Adipose tissue (tissue), 3 donors: ENCODE measurements around the gene LMO7. TPM values are rescaled to one million over a fixed set of nuclear protein-coding genes. Genes with fewer than 3 reads are reported as not detected.
"Not testable (repeated sequence)": the region's sequence is repeated elsewhere in the genome, so short reads cannot be mapped to it uniquely, and the experiment has no call there.

Experiments
- H3K27ac ChIP-seq: one replicate; pipeline ENCODE4 v1.5.1; 2013; ENCODE audit warnings: low read depth, low read length
- WGBS, 3 donors: extraction: QIAGEN DNeasy Blood & Tissue Kit; methylation state at CpG; one replicate each; pipeline ENCODE4 v1.1.7; 2013; 5-methylcytosine and 5-hydroxymethylcytosine counted together
- polyA plus RNA-seq, 3 donors: library from polyadenylated mRNA; stranded (reverse); fragments of 200-250 nt; gene quantifications; one replicate each; pipeline ENCODE4 v1.2.3, GENCODE V29; 2013
- donor health status: healthy with polysubstance abuse.
- donor health status: Bipolar disorder and iron deficiency.
- donor health status: healthy.

Gene LMO7
- polyA plus RNA-seq, 3 donors, result 2.4 to 10.4 (median 5.0) TPM

DNA sequence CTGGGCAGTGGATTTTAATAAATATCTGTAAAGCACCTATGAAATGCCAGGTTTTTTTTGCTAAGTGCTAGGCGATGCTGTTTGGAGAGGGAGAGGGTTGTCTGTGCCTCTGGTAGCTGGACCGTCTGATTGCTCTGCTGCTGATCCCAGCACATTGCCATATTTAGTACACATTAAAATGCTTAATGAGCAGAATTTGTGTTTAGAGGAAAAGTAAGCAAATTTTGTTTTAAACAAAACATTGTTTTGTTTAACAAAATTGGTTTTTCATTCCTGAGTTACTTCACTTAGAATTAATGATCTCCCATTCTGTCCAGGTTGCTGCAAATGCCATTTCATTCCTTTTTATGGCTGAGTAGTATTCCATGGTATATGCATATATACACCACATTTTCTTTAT is 85.2 kb downstream of the LMO7 start:
- 87 to 92% (median 89%) methylated on average over 2 of the region's 2 CpGs for WGBS, 3 donors
- no peak overlapping the region for H3K27ac ChIP-seq

DNA sequence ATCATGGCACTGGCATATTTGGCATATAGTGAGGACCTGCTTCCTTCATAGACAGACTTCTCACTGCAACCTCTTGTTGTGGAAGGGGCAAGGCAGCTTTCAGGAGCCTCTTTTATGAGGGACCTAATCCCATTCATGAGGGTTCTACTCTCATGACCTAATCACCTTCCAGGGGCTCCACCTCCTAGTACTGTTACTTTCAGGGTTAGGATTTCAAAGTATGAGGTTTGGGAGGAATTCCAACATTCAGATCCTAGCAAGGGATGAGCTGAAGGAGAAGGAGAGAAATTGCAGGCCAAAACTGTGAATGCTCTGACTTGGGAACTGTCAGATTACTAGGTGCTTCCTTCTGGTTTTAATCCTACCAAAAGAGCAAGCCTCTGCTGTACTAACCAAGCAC is 87.8 kb downstream of the LMO7 start:
- H3K27ac ChIP-seq, result no peak overlapping the region

DNA sequence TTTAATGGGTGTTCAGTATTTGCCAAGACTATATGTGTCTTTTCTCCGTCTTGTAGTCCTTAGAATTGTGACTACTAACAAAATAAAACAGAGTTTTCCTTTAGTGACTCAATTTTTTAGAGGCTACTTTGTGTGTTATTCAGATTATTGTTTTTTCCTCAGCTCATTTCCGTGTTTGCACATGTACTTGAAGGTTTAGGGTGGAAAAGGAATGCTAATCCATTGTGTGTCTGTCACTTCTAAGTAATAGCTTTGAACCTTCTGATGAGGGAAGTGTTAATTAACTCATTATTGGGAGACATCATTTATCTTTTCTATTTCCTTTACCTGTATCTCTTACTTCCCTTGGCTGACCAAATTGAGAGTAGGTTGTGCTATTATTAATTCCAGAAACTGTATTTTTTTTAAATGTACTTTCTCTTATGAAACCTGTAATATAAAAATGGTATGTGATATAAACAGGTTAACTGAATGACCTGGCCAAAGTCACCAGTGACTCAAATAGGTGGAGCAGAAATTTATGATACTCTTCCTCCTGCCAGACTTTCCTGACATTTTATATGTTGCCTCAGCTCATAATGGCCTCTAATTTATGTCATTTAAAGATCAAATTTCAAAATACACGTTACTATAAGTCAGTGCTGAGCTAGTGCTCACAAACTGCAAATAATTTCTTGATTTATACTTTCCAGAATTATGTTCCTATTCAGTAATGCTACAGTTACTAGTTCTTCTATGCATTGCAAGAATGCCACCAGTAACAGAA is 88.8 kb downstream of the LMO7 start:
- no peak overlapping the region for H3K27ac ChIP-seq
- 66 to 72% (median 71%) methylated on average over 3 of the region's 3 CpGs for WGBS, 3 donors

DNA sequence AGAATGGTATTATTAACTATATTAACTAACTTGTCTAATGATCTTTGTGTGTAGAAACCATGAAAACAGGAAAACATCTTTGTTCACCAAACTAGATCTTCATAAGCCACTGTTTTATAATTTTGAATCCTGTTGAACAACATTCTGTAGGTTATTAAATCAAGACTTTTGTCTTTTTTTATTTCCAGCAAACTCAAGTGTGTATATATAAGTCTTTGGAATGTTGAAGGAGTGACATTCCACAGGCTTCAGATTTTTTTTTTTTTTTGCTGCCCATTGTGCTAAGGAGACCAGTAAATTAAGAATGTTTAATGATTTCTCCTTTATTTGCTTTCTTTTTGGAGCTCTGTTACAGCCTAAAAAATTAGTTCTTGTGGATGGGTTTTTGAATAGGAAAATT is 89.6 kb downstream of the LMO7 start:
- no peak overlapping the region for H3K27ac ChIP-seq

DNA sequence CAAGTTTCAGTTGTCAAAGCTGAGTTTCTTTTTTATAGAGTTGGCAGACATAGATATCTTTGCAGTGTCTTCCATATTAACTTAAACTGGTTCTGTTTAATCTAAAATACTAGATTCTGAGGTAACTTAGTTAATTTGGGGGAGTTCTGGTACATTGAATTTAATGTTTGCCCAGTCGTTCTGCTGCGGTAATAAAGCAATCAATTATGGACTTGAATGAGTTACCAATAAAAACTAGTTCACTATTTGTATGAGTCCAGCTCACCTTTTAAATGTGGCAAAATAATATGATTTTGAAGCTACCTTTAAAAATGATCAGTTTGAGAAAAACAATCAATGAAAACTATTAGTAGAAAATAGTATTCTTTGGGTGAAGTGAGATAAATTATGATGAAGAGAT is 90.2 kb downstream of the LMO7 start:
- 71 to 92% (median 88%) methylated on average over 2 of the region's 2 CpGs for WGBS, 3 donors
- H3K27ac ChIP-seq, result no peak overlapping the region

DNA sequence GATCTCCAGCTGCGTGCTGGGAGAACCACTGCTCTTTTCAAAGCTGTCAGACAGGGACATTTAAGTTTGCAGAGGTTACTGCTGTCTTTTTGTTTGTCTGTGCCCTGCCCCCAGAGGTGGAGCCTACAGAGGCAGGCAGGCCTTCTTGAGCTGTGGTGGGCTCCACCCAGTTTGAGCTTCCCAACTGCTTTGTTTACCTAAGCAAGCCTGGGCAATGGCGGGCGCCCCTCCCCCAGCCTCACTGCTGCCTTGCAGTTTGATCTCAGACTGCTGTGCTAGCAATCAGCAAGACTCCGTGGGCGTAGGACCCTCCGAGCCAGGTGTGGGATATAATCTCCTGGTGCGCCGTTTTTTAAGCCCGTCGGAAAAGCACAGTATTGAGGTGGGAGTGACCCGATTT is 97.0 kb downstream of the LMO7 start:
- 85 to 100% methylated on average over 5 to 9 of the region's 11 CpGs; no CpG with 5 or more reads in 1 of the 3 donors for WGBS, 3 donors
- H3K27ac ChIP-seq, result not testable (repeated sequence)

DNA sequence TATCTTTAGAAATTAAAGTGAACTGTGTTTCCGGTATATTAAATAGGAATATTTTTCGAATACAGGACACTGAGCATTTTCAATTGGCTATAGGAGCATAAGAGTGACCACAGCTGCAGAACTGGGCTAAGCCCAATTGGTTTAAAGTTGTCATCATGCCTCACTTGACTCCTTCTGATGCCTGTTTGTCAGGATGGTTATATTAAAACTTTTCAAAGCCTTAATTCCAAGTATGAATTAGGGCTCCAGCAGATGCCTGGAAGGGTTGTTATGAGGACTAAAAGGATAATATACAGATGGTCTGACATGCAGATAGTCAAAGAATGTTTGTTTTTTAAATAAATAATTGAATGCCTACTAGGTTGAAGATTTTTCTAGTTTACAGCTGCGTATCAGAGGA is 100.0 kb downstream of the LMO7 start:
- H3K27ac ChIP-seq, result no peak overlapping the region
- WGBS, 3 donors, result 93 to 96% (median 93%) methylated on average over 3 of the region's 3 CpGs

DNA sequence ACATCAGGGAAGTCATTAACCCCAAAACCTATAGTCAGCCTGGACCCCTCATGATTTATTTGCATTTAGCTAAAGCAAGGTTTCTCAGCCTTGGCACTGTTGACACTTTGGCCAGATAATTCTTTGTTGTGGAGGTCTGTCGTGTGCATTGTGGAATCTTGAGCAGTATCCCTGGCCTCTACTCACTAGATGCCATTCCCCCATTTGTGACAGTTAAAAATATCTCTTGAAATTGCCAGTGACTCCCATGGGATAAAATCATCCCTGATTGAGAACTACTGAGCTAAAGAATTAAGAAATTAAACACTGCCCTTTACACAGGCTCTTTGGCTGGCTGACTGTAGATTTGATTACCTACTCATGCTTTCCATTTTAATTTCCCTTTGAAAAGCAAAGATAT is 102.7 kb downstream of the LMO7 start:
- WGBS, 3 donors, result 40 to 87% (median 68%) methylated on average over 1 of the region's 1 CpG
- H3K27ac ChIP-seq, result no peak overlapping the region

DNA sequence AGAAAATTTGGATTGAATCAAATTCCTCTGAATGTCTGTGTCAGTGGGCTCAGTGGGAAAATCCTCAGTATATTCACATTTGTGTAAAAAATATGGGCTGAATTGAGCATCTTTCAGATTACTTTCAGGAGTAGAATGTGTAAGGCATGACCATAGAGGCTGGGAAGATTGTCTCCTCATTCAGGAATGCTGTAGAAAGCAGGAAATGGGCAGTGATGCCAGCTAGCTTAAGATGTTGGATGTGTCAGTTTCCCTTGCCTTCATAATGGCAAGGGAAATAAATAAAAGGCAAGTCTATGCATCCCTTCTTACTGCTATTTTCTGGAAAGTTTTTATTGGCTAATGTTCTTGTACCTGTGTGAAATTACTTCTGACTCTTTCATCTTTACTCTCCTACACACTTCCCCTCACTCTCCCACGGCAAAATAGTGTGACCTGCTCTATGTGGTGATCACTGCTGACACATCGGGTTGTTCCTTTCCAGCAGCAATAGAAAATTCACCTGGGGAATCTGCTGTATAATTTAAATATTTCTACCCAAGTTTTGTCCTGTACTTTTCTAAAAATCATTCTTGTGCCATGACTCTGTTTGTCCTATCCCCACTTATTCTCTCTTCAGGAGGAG is 103.2 kb downstream of the LMO7 start:
- 82 to 88% (median 87%) methylated on average over 2 of the region's 2 CpGs for WGBS, 3 donors
- no peak overlapping the region for H3K27ac ChIP-seq

DNA sequence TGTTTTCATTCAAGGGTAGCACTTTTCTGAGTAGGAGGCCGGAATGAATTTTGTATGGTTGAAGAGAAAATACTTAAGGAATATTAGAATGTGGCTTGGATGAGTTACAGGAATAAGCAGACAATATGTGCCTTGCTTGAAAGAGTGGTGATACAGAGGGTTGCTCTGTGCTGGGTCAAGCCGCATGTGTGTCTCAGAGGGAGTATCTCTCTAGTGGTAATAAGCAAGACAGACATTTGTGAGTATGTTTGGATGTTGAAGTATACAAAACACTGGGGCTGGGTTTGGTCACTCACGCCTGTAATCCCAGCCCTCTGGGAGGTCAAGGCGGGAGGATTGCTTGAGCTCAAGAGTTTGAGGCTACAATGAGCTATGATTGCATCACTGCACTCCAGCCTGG is 103.9 kb downstream of the LMO7 start:
- H3K27ac ChIP-seq, result no peak overlapping the region
- WGBS, 3 donors, result 92 to 97% (median 95%) methylated on average over 4 of the region's 4 CpGs

DNA sequence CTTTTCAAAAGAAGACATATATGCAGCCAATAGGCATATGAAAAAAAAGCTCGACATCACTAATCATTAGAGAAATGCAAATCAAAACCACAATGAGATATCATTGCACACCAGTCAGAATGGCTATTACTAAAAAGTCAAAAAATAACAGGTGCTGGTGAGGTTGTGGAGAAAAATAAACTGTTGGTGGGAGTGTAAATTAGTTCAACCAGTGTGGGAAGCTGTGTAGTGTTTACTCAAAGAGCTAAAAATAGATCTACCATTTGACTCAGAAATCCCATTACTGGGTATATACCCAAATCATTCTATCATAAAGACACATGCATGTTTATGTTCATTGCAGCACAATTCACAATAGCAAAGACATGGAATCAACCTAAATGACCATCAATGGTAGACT is 106.9 kb downstream of the LMO7 start:
- WGBS, 3 donors, result 91 to 94% (median 93%) methylated on average over 1 of the region's 1 CpG

DNA sequence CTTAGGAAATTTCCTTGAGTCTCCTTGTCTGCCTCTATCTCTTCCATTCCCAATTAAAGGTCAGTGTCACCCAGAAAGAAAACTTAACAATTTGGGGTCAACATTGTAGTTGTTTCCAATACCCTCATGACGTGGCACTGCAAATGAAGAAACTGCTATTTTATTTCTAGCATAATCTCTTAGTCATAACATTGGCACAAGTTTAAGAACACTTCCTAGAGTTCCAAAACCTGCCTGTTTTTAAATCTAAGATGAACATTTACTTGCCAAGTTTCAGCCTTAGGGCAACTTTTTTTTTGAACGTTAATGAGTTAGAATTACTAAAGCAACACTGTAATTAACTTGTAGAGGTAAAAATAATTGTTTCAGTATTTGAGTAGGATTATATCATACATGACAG is 108.0 kb downstream of the LMO7 start:
- 84 to 90% (median 90%) methylated on average over 2 of the region's 2 CpGs for WGBS, 3 donors

More for the DNA sequence above, 106.9 kb downstream of the LMO7 start:
- H3K27ac ChIP-seq, result not testable (repeated sequence)

DNA sequence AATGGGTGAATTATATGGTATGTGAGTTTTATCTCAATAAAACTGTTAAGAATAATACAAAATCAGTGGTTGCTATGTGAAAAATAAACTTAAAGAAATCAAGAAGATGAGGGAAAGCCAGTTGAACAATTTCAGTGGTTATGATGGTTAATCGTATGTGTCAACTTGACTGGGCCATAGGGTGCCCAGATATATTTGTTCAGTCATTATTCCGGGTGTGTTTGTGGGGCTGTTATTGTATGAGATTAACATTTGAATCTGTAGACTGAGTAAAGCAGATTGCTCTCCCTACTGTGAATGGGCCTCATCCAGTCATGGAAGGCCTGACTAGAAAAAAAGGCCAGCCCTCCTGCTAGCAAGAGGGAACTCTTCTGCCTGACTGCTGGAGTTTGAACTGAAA is 109.3 kb downstream of the LMO7 start:
- WGBS, 3 donors, result 93 to 98% (median 98%) methylated on average over 2 of the region's 2 CpGs
- H3K27ac ChIP-seq, result no peak overlapping the region

More for the DNA sequence above, 108.0 kb downstream of the LMO7 start:
- no peak overlapping the region for H3K27ac ChIP-seq

DNA sequence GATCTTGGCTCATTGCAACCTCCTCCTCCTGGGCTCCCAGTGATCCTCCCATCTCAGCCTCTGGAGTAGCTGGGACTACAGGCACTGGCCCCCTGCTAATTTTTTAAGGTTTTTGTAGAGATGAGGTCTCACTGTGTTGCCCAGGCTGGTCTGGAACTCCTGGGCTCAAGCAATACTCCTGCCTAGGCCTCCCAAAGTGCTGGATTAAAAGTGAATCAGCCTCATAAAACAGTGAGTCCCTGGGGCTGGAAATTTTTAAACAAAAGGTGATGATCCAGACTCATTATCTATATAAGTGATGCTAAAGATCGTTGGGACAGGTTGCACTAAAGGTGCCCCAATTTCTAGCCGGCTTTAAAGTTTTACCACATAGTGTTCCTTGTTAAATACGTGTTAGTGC is 112.7 kb downstream of the LMO7 start:
- 86 to 92% (median 88%) methylated on average over 3 of the region's 3 CpGs for WGBS, 3 donors
- no peak overlapping the region for H3K27ac ChIP-seq

DNA sequence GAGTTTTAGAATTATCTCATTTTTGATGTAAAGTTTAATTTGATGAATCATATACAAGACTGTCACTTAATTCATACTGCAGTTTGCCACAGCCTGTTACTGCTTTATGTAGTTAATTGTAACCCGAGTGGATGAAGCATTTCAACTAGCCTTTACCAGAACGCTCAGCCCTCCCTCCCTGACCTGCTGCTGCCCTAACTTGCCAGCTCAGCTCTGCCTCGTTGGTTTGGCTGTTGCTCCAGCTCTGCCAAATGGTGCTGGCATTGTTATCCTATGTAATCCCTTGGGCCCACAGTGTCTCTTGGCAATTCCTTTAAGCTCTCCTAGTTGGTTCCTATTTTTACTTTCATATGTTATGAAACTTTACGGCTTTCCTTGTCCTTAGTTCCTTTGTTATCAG is 113.3 kb downstream of the LMO7 start:
- 36 to 67% (median 45%) methylated on average over 4 of the region's 4 CpGs for WGBS, 3 donors
- no peak overlapping the region for H3K27ac ChIP-seq

DNA sequence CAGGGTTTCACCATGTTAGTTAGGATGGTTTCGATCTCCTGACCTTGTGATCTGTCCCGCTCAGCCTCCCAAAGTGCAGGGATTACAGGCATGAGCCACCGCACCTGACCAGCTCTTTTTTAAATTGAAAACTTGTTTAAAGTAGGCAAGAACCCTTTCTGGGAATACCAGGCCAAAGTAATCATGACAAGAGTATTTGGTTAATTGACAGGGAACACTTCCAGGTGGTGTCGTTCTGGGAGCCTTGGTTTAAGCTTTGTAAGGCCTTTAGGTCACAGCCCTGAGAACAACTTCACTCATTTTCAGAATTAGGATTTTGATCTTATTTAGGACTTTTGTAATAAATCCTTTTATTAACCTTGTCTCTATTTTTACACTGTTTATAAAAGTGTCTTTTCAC is 115.2 kb downstream of the LMO7 start:
- WGBS, 3 donors, result 56 to 93% (median 92%) methylated on average over 4 of the region's 4 CpGs
- no peak overlapping the region for H3K27ac ChIP-seq

DNA sequence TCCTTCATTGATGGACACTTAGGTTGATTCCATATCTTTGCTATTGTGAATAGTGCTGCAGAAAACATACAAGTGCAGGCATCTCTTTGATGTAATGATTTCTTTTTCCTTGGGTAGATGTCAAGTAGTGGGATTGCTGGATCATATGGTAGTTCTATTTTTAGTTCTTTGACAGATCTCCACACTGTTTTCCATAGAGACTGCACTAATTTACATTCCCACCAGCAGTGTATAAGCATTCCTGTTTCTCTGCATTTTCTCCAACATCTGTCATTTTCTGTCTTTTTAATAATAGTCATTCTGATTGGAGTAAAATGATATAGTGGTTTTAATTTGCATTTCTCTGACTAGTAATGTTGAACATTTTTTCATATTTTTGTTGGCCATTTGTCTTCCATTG is 116.7 kb downstream of the LMO7 start:
- H3K27ac ChIP-seq, result no peak overlapping the region

DNA sequence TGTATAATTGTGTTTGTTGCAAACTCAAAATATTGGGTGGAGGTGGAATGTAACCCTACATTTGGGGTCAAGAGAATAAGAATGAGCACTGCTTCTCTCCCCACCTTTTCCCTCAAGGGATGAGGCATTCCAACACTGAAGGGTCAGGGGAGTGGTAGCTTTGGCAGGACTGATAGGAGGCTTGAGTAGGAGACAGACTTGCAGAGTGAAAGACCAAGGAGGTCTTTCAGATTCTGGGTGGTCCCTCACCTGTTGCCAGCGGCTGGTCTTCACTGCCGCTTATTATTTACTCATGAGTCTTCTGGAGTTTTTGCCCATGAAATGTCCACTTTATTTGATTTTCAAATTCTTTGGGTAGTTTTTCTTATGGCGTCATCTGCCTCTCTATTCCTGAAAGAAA is 118.8 kb downstream of the LMO7 start:
- WGBS, 3 donors, result 94 to 96% (median 94%) methylated on average over 3 of the region's 3 CpGs
- H3K27ac ChIP-seq, result no peak overlapping the region

DNA sequence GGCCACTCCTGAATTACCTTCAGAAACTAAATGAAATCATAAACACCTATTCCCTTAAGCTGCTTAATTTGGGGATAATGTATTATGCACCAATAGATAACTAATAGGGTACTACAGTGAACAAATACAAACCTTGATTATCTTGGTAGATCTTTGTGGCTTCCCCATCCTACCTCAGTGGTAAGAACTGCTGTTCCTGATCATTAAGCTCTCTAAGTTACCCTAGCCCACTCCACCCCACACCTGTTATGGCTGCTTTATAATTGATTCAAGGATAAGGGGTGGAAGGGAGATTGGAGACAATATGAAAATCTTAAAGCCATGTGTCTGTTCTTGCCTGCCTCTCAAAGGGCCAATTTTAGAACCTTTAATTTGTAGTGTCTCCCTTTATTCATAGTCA is 121.2 kb downstream of the LMO7 start:
- no peak overlapping the region for H3K27ac ChIP-seq

DNA sequence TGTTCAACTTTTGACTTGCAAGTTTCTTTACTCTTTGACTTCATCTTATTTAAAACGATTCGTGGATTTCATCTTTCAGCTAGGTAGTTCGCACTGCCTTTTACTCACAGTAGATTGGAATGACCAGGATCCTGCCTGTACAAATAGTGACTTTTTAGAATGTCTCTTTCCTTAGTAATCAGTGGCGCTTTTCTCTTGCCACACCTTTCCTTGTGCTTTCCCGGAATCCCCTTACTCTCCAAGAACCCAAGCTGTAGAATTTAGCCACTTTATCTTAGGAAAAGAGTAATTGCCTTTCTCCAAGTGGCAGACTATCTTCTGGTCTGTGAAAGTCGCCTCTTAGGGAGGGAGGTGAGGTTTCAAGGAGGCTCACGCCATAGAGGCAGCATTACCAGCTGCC is 123.4 kb downstream of the LMO7 start:
- no peak overlapping the region for H3K27ac ChIP-seq
- WGBS, 3 donors, result 89 to 97% (median 89%) methylated on average over 7 of the region's 7 CpGs
